Colonic mucosa (tissue), 4 donors: ENCODE measurements around the gene RRAGB. TPM values are rescaled to one million over a fixed set of nuclear protein-coding genes. Genes with fewer than 3 reads are reported as not detected.
"Not testable (repeated sequence)": the region's sequence is repeated elsewhere in the genome, so short reads cannot be mapped to it uniquely, and the experiment has no call there.

Source experiments
- DNase-seq: peaks from one replicate; pipeline ENCODE4 v3.0.0-alpha.2; 2020
- H3K27ac ChIP-seq: fragments of 200-600 bp; one replicate; pipeline ENCODE4 v1.8.0; 2021
- H3K27me3 ChIP-seq: fragments of 200-600 bp; one replicate; pipeline ENCODE4 v1.8.0; 2021
- H3K36me3 ChIP-seq: fragments of 200-600 bp; one replicate; pipeline ENCODE4 v1.8.0; 2021
- H3K4me1 ChIP-seq: fragments of 200-600 bp; one replicate; pipeline ENCODE4 v1.8.0; 2021; ENCODE audit warnings: mild to moderate bottlenecking
- H3K4me3 ChIP-seq: fragments of 200-600 bp; one replicate; pipeline ENCODE4 v1.8.0; 2021
- H3K9ac ChIP-seq, 2 donors: one replicate each; pipeline ENCODE4 v1.7.0; 2013; ENCODE audit warnings: control low read depth in 2 of 2, low read depth in 2 of 2, low read length in 2 of 2
- H3K9me3 ChIP-seq: fragments of 200-600 bp; one replicate; pipeline ENCODE4 v1.8.0; 2021
- intact Hi-C: fragments of 100-400 bp; cut with DNase I; formaldehyde crosslinking; loops from one replicate; pipeline ENCODE4 v1.14.1; 2022
- total RNA-seq, 2 donors: library from RNA; stranded (reverse); fragmentation: NEBNext Ultra II Directional in 1 of 2; extraction: Animal tissue kit (Norgen Biotek cat#: 25700) in 1 of 2; gene quantifications; one replicate each; pipeline ENCODE4 v1.2.1, GENCODE V29; 2021
- TF ChIP-seq, protein P1 (sequence below): fragments of 200-600 bp; IDR thresholded peaks from one replicate; pipeline ENCODE4 v1.8.0; 2022; ENCODE audit warnings: antibody characterized with exemption, mild to moderate bottlenecking
- donor health status: healthy.
- donor health status: DM: no; HTN: no; CAD: no.
- donor health status: DM: no; HTN: no; CAD: no.

Gene RRAGB
- total RNA-seq, 2 donors from 2014 or later, result 6.3 to 10.5 TPM

DNA sequence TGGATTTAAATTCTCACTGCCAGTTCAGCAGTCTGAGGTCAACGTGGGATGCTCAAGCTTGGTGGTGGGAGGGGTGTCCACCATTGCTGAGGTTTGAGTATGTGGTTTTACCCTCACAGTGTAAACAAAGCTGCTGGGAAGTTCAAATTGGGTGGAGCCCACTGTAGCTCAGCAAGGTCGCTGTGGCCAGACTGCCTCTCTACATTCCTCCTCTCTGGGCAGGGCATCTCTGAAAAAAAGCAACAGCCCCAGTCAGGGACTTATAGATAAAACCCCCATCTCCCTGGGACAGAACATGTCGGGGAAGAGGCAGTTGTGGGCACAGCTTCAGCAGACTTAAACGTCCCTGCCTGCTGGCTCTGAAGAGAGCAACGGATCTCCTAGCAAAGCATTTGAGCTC lies 14.9 kb upstream of the RRAGB start:
- TF ChIP-seq, protein P1, sequence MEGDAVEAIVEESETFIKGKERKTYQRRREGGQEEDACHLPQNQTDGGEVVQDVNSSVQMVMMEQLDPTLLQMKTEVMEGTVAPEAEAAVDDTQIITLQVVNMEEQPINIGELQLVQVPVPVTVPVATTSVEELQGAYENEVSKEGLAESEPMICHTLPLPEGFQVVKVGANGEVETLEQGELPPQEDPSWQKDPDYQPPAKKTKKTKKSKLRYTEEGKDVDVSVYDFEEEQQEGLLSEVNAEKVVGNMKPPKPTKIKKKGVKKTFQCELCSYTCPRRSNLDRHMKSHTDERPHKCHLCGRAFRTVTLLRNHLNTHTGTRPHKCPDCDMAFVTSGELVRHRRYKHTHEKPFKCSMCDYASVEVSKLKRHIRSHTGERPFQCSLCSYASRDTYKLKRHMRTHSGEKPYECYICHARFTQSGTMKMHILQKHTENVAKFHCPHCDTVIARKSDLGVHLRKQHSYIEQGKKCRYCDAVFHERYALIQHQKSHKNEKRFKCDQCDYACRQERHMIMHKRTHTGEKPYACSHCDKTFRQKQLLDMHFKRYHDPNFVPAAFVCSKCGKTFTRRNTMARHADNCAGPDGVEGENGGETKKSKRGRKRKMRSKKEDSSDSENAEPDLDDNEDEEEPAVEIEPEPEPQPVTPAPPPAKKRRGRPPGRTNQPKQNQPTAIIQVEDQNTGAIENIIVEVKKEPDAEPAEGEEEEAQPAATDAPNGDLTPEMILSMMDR, result no peak
- H3K9me3 ChIP-seq, result no peaks in the 10 kb centered on the region
- no peak for DNase-seq
- H3K9ac ChIP-seq, result no peak overlapping the region
- intact Hi-C loops, result no loop called here
- no peak overlapping the region for H3K27ac ChIP-seq
- no peaks in the 10 kb centered on the region for H3K27me3 ChIP-seq
- H3K4me1 ChIP-seq, result no peaks in the 10 kb centered on the region
- H3K4me3 ChIP-seq, result no peak overlapping the region
- no peaks in the 10 kb centered on the region for H3K36me3 ChIP-seq

DNA sequence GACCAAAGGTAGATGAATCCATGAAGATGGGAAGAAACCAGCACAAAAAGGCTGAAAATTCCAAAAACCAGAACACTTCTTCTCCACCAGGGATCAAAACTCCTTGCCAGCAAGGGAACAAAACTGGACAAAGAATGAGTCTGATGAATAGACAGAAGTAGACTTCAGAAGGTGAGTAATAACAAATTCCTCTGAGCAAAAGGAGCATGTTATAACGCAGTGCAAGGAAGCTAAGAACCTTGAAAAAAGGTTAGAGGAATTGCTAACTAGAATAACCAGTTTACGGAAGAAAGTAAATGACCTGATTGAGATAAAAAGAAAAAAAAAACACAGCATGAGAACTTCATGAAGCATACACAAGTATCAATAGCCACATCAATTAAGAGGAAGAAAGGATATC lies 14.1 kb upstream of the RRAGB start:
- H3K27ac ChIP-seq, H3K9ac ChIP-seq, intact Hi-C loops: not testable (repeated sequence)

DNA sequence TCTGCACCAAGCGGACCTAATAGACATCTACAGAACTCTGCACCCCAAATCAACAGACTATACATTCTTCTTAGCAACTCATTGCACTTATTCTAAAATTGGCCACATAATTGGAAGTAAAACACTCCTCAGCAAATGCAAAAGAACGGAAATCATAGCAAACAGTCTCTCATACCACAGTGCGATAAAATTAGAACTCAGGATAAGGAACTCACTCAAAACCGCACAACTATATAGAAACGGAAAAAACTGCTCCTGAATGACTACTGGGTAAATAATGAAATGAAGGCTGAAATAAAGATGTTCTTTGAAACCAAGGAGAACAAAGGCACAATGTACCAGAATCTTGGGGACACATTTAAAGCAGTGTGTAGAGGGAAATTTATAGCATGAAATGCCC lies 12.5 kb upstream of the RRAGB start:
- H3K4me1 ChIP-seq, H3K9me3 ChIP-seq, H3K27ac ChIP-seq, H3K4me3 ChIP-seq, H3K9ac ChIP-seq, DNase-seq, intact Hi-C loops, H3K36me3 ChIP-seq, H3K27me3 ChIP-seq: not testable (repeated sequence)

More for the DNA sequence above, 14.1 kb upstream of the RRAGB start:
- DNase-seq, H3K9me3 ChIP-seq, H3K4me1 ChIP-seq, H3K36me3 ChIP-seq, H3K4me3 ChIP-seq, H3K27me3 ChIP-seq: not testable (repeated sequence)

DNA sequence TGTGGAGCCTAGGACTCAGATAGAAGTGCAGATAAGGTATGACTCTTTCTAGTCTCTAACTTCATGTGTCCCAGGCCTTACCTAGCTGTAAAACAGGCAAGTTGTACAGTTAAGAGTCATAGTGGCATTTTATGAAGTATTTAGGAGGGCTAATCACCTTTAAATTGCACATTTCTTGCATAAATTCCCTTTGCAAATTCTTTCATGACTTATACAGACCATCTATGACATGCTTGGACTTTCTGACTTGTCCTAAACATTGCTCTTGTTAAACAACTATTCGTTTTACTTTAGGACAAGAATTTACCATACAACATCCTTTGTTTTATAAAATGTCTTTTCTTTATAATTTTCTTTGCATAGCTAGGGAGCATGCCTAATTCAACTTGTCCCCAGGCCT lies 7.8 kb upstream of the RRAGB start:
- Histone ChIP-seq H3K9me3 (no peaks in the 10 kb centered on the region), H3K4me3 (no peak overlapping the region), H3K27me3 (no peaks in the 10 kb centered on the region), H3K9ac (no peak overlapping the region), H3K27ac (no peak overlapping the region), H3K36me3 (no peaks in the 10 kb centered on the region), H3K4me1 (no peaks in the 10 kb centered on the region)
- intact Hi-C loops, result no loop called here
- TF ChIP-seq, protein P1, result no peak
- no peak for DNase-seq

DNA sequence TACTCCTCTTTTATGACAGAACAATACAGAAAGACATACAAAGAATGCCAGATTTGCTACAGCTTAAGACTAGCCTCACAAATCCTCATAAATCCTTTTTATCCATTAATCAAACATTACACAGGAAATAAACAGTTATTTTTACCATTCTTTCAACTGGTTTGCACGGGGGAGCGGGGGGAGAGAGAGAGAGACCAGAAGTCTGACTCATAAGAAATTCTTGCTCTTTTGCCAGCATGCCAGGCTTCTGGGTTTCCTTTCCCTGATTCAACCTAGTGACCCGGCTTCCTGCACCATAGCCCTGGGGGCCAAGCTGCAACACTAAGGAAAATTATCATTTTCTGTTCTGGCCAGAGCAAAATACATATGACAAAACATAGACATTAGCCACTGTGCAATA lies 6.8 kb upstream of the RRAGB start:
- H3K9me3 ChIP-seq, result no peaks in the 10 kb centered on the region
- no peaks in the 10 kb centered on the region for H3K27me3 ChIP-seq
- no peak overlapping the region for H3K27ac ChIP-seq
- intact Hi-C loops, result no loop called here
- TF ChIP-seq, protein P1, result no peak
- H3K9ac ChIP-seq, result no peak overlapping the region
- no peak for DNase-seq
- no peak overlapping the region for H3K4me3 ChIP-seq
- H3K4me1 ChIP-seq, result no peaks in the 10 kb centered on the region
- H3K36me3 ChIP-seq, result no peaks in the 10 kb centered on the region

DNA sequence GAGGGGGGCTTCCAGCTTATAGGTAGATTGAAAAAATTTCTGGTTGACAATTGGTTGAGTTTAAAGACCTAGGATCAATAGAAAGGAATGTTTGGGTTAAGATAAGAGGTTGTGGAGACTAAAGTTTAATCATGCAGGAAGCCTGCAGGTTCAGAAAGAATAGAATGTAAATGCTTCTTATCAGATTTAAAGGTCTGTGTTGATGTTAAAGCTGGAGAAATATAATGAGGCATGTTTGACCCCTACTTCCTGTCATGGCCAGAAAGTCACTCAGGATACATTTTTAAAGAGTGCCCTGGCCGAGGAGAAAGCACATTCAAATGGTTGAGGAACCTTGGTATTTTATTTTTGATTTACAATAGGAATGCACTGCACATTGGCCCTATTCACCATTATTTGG lies 3.9 kb upstream of the RRAGB start:
- intact Hi-C loops, result no loop called here
- no peaks in the 10 kb centered on the region for H3K4me1 ChIP-seq
- H3K9ac ChIP-seq, result no peak overlapping the region

More for the DNA sequence above, 3.9 kb upstream of the RRAGB start:
- Histone ChIP-seq H3K36me3 (no peaks in the 10 kb centered on the region), H3K27me3 (no peaks in the 10 kb centered on the region), H3K9me3 (no peaks in the 10 kb centered on the region), H3K27ac (no peak overlapping the region), H3K4me3 (no peak overlapping the region)
- TF ChIP-seq, protein P1, result no peak
- DNase-seq, result no peak
